T47D (cell line): ENCODE results near the gene FOSL1.

Source experiments
- DNase-seq, 2 experiments: peaks; one replicate each; pipeline versions ENCODE4 v3.0.0 to v3.0.0-alpha.2; 2011 to 2012; ENCODE audit warnings: low read depth in 1 of 2, low spot score in 1 of 2
- JUND ChIP-seq: IDR thresholded peaks from 2 replicates; pipeline ENCODE4 v1.6.1; 2012; ENCODE audit warnings: low read depth
- in situ Hi-C: cut with HindIII; loops from 2 replicates; pipeline ENCODE4 v1.10.0; 2016; ENCODE audit warnings: low sequenced_read_pairs, low pct_unique_long_range_greater_than_20kb

Gene FOSL1

GRCh38 chr11:65900125-65900898, at the start of gene FOSL1:
TSS of gene FOSL1 (minus strand) at chr11:65900388. CDS start at chr11:65900339, 49 bp downstream.
- TF ChIP-seq JUND, result no peak
- in situ Hi-C loops, result no loop called here

GRCh38 chr11:65947603-65948125, 47.5 kb upstream of the FOSL1 start:
- TF ChIP-seq JUND, result no peak
- in situ Hi-C loops, result no loop called here
- no peak for DNase-seq

More at GRCh38 chr11:65900125-65900898, at the start of gene FOSL1:
- peak; percentile 97 for DNase-seq

GRCh38 chr11:65947133-65947532, 46.9 kb upstream of the FOSL1 start:
- no peak for DNase-seq
- in situ Hi-C loops, result no loop called here
- no peak for TF ChIP-seq JUND

GRCh38 chr11:65946655-65947054, 46.5 kb upstream of the FOSL1 start:
- in situ Hi-C loops, result no loop called here
- TF ChIP-seq JUND, result no peak
- no peak for DNase-seq

- in situ Hi-C loops, result no loop called here
- TF ChIP-seq JUND, result no peak
- DNase-seq, result no peak
Observed at GRCh38 chr11:65945941-65946558, 45.9 kb upstream of the FOSL1 start.

GRCh38 chr11:65945430-65945911, 45.3 kb upstream of the FOSL1 start, which contains the start of gene TSGA10IP:
TSS of gene TSGA10IP (plus strand) at chr11:65945480. CDS start at chr11:65945676, 196 bp downstream.
- no peak for TF ChIP-seq JUND
- no peak for DNase-seq
- in situ Hi-C loops, result no loop called here

GRCh38 chr11:65944767-65945166, 44.6 kb upstream of the FOSL1 start:
- TF ChIP-seq JUND, result no peak
- in situ Hi-C loops, result no loop called here
- no peak for DNase-seq

- DNase-seq, result no peak
- no peak for TF ChIP-seq JUND
- in situ Hi-C loops, result no loop called here
Observed at GRCh38 chr11:65944191-65944590, 44.0 kb upstream of the FOSL1 start.

- TF ChIP-seq JUND, result no peak
- DNase-seq, result no peak
- in situ Hi-C loops, result no loop called here
Observed at GRCh38 chr11:65942531-65942930, 42.3 kb upstream of the FOSL1 start.

- DNase-seq, result no peak
- in situ Hi-C loops, result no loop called here
- TF ChIP-seq JUND, result no peak
Observed at GRCh38 chr11:65941720-65942310, 41.6 kb upstream of the FOSL1 start.

GRCh38 chr11:65937766-65938165, 37.6 kb upstream of the FOSL1 start:
- in situ Hi-C loops, result no loop called here
- TF ChIP-seq JUND, result no peak

GRCh38 chr11:65934014-65934413, 33.8 kb upstream of the FOSL1 start:
- in situ Hi-C loops, result no loop called here
- DNase-seq, result no peak
- no peak for TF ChIP-seq JUND

More at GRCh38 chr11:65937766-65938165, 37.6 kb upstream of the FOSL1 start:
- DNase-seq, result no peak

GRCh38 chr11:65932558-65932919, 32.4 kb upstream of the FOSL1 start:
- no peak for TF ChIP-seq JUND
- DNase-seq, result peak in 1 of 2 experiments; percentile 74

More at GRCh38 chr11:65932558-65932919, 32.4 kb upstream of the FOSL1 start:
- in situ Hi-C loops, result no loop called here
